CD14-positive monocyte (primary cell): ENCODE results near the gene AGER. TPM values are rescaled to one million over a fixed set of nuclear protein-coding genes. Genes with fewer than 3 reads are reported as not detected.
A peak's percentile ranks its signal among the peaks of the same experiment; 100 is the strongest.

Experiments used
- DNase-seq, 3 donors: peaks; one replicate each; pipeline ENCODE4 v3.0.0-alpha.2; 2011 to 2022
- H2AFZ ChIP-seq: 2 replicates; pipeline ENCODE4 v1.6.0; 2012; ENCODE audit warnings: mild to moderate bottlenecking, low read depth, low read length, inconsistent platforms; ENCODE audit not compliant: insufficient read depth, poor library complexity, severe bottlenecking
- H3K27ac ChIP-seq, 2 donors: 1 replicate in 1 of 2; 2 replicates in 1 of 2; pipeline ENCODE4 v1.5.1; 2012 to 2013; ENCODE audit warnings: low read length in 2 of 2, control low read depth in 1 of 2, inconsistent platforms in 1 of 2, low read depth in 1 of 2, mild to moderate bottlenecking in 1 of 2
- H3K27me3 ChIP-seq, 2 donors: one replicate each; pipeline versions ENCODE4 v1.6.0 to v1.6.1; 2011 to 2013; ENCODE audit warnings: low read length in 2 of 2; ENCODE audit not compliant: control insufficient read depth in 2 of 2, insufficient read depth in 2 of 2
- H3K36me3 ChIP-seq, 2 donors: replicated peaks in 1 of 2; 1 replicate in 1 of 2; 2 replicates in 1 of 2; pipeline versions ENCODE4 v1.5.1 to v1.6.1; 2012 to 2013; ENCODE audit warnings: low read length in 2 of 2, control low read depth in 1 of 2, inconsistent platforms in 1 of 2, mild to moderate bottlenecking in 1 of 2; ENCODE audit not compliant: insufficient read depth in 2 of 2, control insufficient read depth in 1 of 2
- H3K4me1 ChIP-seq, 2 donors: 1 replicate in 1 of 2; 2 replicates in 1 of 2; pipeline versions ENCODE4 v1.5.1 to v1.6.1; 2012 to 2013; ENCODE audit warnings: low read length in 2 of 2, control low read depth in 1 of 2, inconsistent platforms in 1 of 2, mild to moderate bottlenecking in 1 of 2, moderate library complexity in 1 of 2; ENCODE audit not compliant: insufficient read depth in 2 of 2, control insufficient read depth in 1 of 2
- H3K4me2 ChIP-seq: replicated peaks from 2 replicates; pipeline ENCODE3; 2012; ENCODE audit warnings: low read length, moderate library complexity, mild to moderate bottlenecking; ENCODE audit not compliant: poor library complexity, severe bottlenecking; ENCODE audit errors: extremely low read depth
- H3K4me3 ChIP-seq, 3 experiments: fragments of 200-600 bp in 1 of 3; sonication (generic) in 1 of 3; replicated peaks in 1 of 3; 1 replicate in 2 of 3; 2 replicates in 1 of 3; pipeline ENCODE4 v1.5.1; 2011 to 2013; ENCODE audit warnings: low read length in 3 of 3, mild to moderate bottlenecking in 3 of 3, control low read depth in 2 of 3, low read depth in 2 of 3, inconsistent platforms in 1 of 3, moderate library complexity in 1 of 3
- H3K79me2 ChIP-seq: 2 replicates; pipeline ENCODE4 v1.6.0; 2012; ENCODE audit warnings: mild to moderate bottlenecking, control low read depth, inconsistent platforms, low read length, moderate library complexity; ENCODE audit not compliant: insufficient read depth
- H3K9ac ChIP-seq: 2 replicates; pipeline ENCODE4 v1.6.0; 2017; ENCODE audit warnings: low read length, mild to moderate bottlenecking; ENCODE audit not compliant: insufficient read depth, poor library complexity, severe bottlenecking
- H3K9me3 ChIP-seq, 2 donors: replicated peaks in 1 of 2; 1 replicate in 1 of 2; 2 replicates in 1 of 2; pipeline versions ENCODE4 v1.5.1 to v1.6.1; 2012 to 2013; ENCODE audit warnings: low read length in 2 of 2, control low read depth in 1 of 2; ENCODE audit not compliant: control insufficient read depth in 1 of 2, insufficient read depth in 1 of 2
- H4K20me1 ChIP-seq: 2 replicates; pipeline ENCODE4 v1.6.0; 2012; ENCODE audit warnings: mild to moderate bottlenecking, low read length, control low read depth, moderate library complexity; ENCODE audit not compliant: insufficient read depth
- H3K27ac Mint-ChIP-seq, 7 donors: one replicate each; pipeline ENCODE4 v1.8.0; 2020; ENCODE audit warnings: mild to moderate bottlenecking in 7 of 7, mixed read lengths in 7 of 7, moderate library complexity in 6 of 7, inconsistent platforms in 2 of 7
- H3K27me3 Mint-ChIP-seq, 3 donors: one replicate each; pipeline ENCODE4 v1.8.0; 2021 to 2022; ENCODE audit warnings: low read depth in 3 of 3, mild to moderate bottlenecking in 3 of 3, mixed read lengths in 3 of 3, moderate library complexity in 3 of 3, inconsistent platforms in 1 of 3
- H3K36me3 Mint-ChIP-seq, 2 donors: one replicate each; pipeline ENCODE4 v1.8.0; 2020; ENCODE audit warnings: mixed read lengths in 2 of 2, inconsistent platforms in 1 of 2, mild to moderate bottlenecking in 1 of 2
- H3K4me1 Mint-ChIP-seq: one replicate; pipeline ENCODE4 v1.8.0; 2020; ENCODE audit warnings: mild to moderate bottlenecking, mixed read lengths
- H3K4me3 Mint-ChIP-seq, 2 donors: one replicate each; pipeline ENCODE4 v1.8.0; 2020; ENCODE audit warnings: mild to moderate bottlenecking in 2 of 2, mixed read lengths in 2 of 2, moderate library complexity in 1 of 2
- H3K9me3 Mint-ChIP-seq, 7 donors: one replicate each; pipeline ENCODE4 v1.8.0; 2020 to 2022; ENCODE audit warnings: mixed read lengths in 7 of 7, mild to moderate bottlenecking in 6 of 7, moderate library complexity in 6 of 7, inconsistent platforms in 2 of 7
- CTCF ChIP-seq: fragments of 200-600 bp; IDR thresholded peaks from one replicate; pipeline ENCODE4 v1.8.0; 2022; ENCODE audit warnings: antibody characterized with exemption, mild to moderate bottlenecking
- WGBS: methylation state at CpG from one replicate; pipeline ENCODE4 v1.1.5; 2013; ENCODE audit warnings: missing lambda C conversion rate; ENCODE audit not compliant: insufficient coverage; 5-methylcytosine and 5-hydroxymethylcytosine counted together
- intact Hi-C, 2 donors: fragments of 100-400 bp; cut with micrococcal nuclease; formaldehyde crosslinking; loops; one replicate each; pipeline versions ENCODE4 v1.15.0 to v1.15.1; 2023
- polyA plus RNA-seq, 3 donors: library from polyadenylated mRNA; depleted of rRNA in 1 of 3; unstranded in 2 of 3; stranded (reverse) in 1 of 3; fragments of 300-500 nt in 2 of 3; fragments of >200 nt in 1 of 3; fragmentation: Illumina TruSeq in 2 of 3; gene quantifications; 1 replicate in 2 of 3; 2 replicates in 1 of 3; pipeline ENCODE4 v1.2.3, GENCODE V29; 2012 to 2021

The AGER gene
- polyA plus RNA-seq, 3 donors: 0.60 to 55.0 TPM; not detected in 1

GRCh38 chr6:32164295-32164694 lies 19.8 kb downstream of the AGER start, which contains the start of gene EGFL8:
Gene EGFL8, plus strand, starts transcription at chr6:32164595. Its CDS starts 1,571 bp downstream, at chr6:32166166.
- no peak within 1 kb of the TSS for H3K27ac ChIP-seq
- no peak for DNase-seq
- Mint-ChIP-seq H3K4me1 (no peaks in the 10 kb centered on the region), H3K27me3 (peaks cover 0 to 2% (median 1%) of the 10 kb centered on the region in 3 donors), H3K9me3 (no peaks in the 10 kb centered on the region), H3K36me3 (peaks cover 11 to 17% of the 10 kb centered on the region in 2 donors), H3K4me3 (no peak within 1 kb of the TSS), H3K27ac (peak within 1 kb of the TSS in 1 of 7 donors; percentile 63)
- no peak for TF ChIP-seq CTCF
- H2AFZ ChIP-seq: no peak within 1 kb of the TSS
- H3K36me3 ChIP-seq: peaks cover 7 to 11% of the 10 kb centered on the region in 2 donors
- no peaks in the 10 kb centered on the region for H4K20me1 ChIP-seq
- H3K9ac ChIP-seq: no peak within 1 kb of the TSS
- H3K9me3 ChIP-seq: no peaks in the 10 kb centered on the region
- intact Hi-C loops: no loop called here
- H3K79me2 ChIP-seq: no peaks in the 10 kb centered on the region
- H3K27me3 ChIP-seq: no peaks in the 10 kb centered on the region
- no peak within 1 kb of the TSS for H3K4me3 ChIP-seq
- no peaks in the 10 kb centered on the region for H3K4me1 ChIP-seq
- no peak within 1 kb of the TSS for H3K4me2 ChIP-seq

GRCh38 chr6:32163559-32164258 lies 20.3 kb downstream of the AGER start:
- no peak overlapping the region for H3K4me2 ChIP-seq
- intact Hi-C loops: no loop called here
- Mint-ChIP-seq H3K4me3 (no peak overlapping the region), H3K27ac (peak overlapping the region in 1 of 7 donors; percentile 63), H3K9me3 (no peaks in the 10 kb centered on the region), H3K27me3 (peaks cover 0 to 2% (median 1%) of the 10 kb centered on the region in 3 donors), H3K4me1 (no peaks in the 10 kb centered on the region), H3K36me3 (peaks cover 7 to 12% of the 10 kb centered on the region in 2 donors)
- peaks cover 2 to 5% of the 10 kb centered on the region in 2 donors for H3K36me3 ChIP-seq
- no peak for TF ChIP-seq CTCF
- no peaks in the 10 kb centered on the region for H3K79me2 ChIP-seq
- no peak overlapping the region for H3K9ac ChIP-seq
- 94% methylated on average over 4 of the region's 7 CpGs for WGBS
- H3K4me1 ChIP-seq: no peaks in the 10 kb centered on the region
- no peaks in the 10 kb centered on the region for H3K9me3 ChIP-seq
- no peaks in the 10 kb centered on the region for H4K20me1 ChIP-seq
- H2AFZ ChIP-seq: no peak overlapping the region
- DNase-seq: no peak
- H3K27me3 ChIP-seq: no peaks in the 10 kb centered on the region
- H3K27ac ChIP-seq: no peak overlapping the region
- H3K4me3 ChIP-seq: no peak overlapping the region
